MM.1S (cell line): ENCODE data around the gene CHST7.

Experiments
- DNase-seq: peaks from one replicate; pipeline ENCODE4 v3.0.0-alpha.2; 2015
- H2AFZ ChIP-seq: fragments of 300-600 bp; sonication (generic); 2 replicates; pipeline ENCODE4 v1.6.0; 2016; ENCODE audit warnings: antibody characterized with exemption, low read length
- H3F3A ChIP-seq: fragments of 300-600 bp; sonication (generic); 2 replicates; pipeline ENCODE4 v1.6.1; 2016; ENCODE audit warnings: mild to moderate bottlenecking, antibody characterized with exemption, low read length, moderate library complexity, mixed read lengths; ENCODE audit not compliant: insufficient read depth
- H3K27ac ChIP-seq: fragments of 300-600 bp; sonication (generic); 2 replicates; pipeline ENCODE4 v1.5.1; 2016; ENCODE audit warnings: mild to moderate bottlenecking, low read length
- H3K27me3 ChIP-seq: fragments of 300-600 bp; sonication (generic); replicated peaks from 2 replicates; pipeline ENCODE4 v1.6.0; 2016; ENCODE audit warnings: low read length; ENCODE audit not compliant: insufficient read depth
- H3K36me3 ChIP-seq: fragments of 300-600 bp; sonication (generic); replicated peaks from 2 replicates; pipeline ENCODE4 v1.6.1; 2016; ENCODE audit warnings: mild to moderate bottlenecking, low read length, mixed read lengths; ENCODE audit not compliant: insufficient read depth
- H3K4me1 ChIP-seq: fragments of 300-600 bp; sonication (generic); 2 replicates; pipeline ENCODE4 v1.6.1; 2016; ENCODE audit warnings: low read length, mixed read lengths
- H3K4me2 ChIP-seq: fragments of 300-600 bp; sonication (generic); 2 replicates; pipeline ENCODE4 v1.6.0; 2016; ENCODE audit warnings: low read depth, low read length
- H3K4me3 ChIP-seq: fragments of 300-600 bp; sonication (generic); 2 replicates; pipeline ENCODE4 v1.5.1; 2016; ENCODE audit warnings: low read length, mixed read lengths
- H3K79me2 ChIP-seq: fragments of 300-600 bp; sonication (generic); 2 replicates; pipeline ENCODE4 v1.6.1; 2016; ENCODE audit warnings: mixed run types, low read length, mixed read lengths
- H3K9ac ChIP-seq: fragments of 300-600 bp; sonication (generic); 2 replicates; pipeline ENCODE4 v1.6.1; 2016; ENCODE audit warnings: low read length, mixed read lengths
- H3K9me2 ChIP-seq: fragments of 300-600 bp; sonication (generic); replicated peaks from 2 replicates; pipeline ENCODE4 v1.6.1; 2016; ENCODE audit warnings: mild to moderate bottlenecking, low read length, mixed read lengths; ENCODE audit not compliant: insufficient read depth
- H3K9me3 ChIP-seq: fragments of 300-600 bp; sonication (generic); replicated peaks from 2 replicates; pipeline ENCODE4 v1.6.1; 2016; ENCODE audit warnings: mild to moderate bottlenecking, low read length, mixed read lengths; ENCODE audit not compliant: insufficient read depth
- H4K20me1 ChIP-seq: fragments of 300-600 bp; sonication (generic); 2 replicates; pipeline ENCODE4 v1.6.1; 2016; ENCODE audit warnings: mild to moderate bottlenecking, low read length, moderate library complexity, mixed read lengths; ENCODE audit not compliant: insufficient read depth
- CTCF ChIP-seq: fragments of 300-600 bp; sonication (generic); IDR thresholded peaks from 2 replicates; pipeline ENCODE4 v1.5.1; 2016; ENCODE audit warnings: antibody characterized with exemption, low read length, mixed read lengths
- EZH2 ChIP-seq: fragments of 300-600 bp; sonication (generic); optimal IDR thresholded peaks from 2 replicates; pipeline ENCODE3; 2017; ENCODE audit warnings: low read depth, mild to moderate bottlenecking, antibody characterized with exemption, low read length, mixed read lengths
- EZH2phosphoT487 ChIP-seq: fragments of 300-600 bp; sonication (generic); IDR thresholded peaks from 2 replicates; pipeline ENCODE4 v1.6.1; 2018; ENCODE audit warnings: antibody characterized with exemption, low read length

The CHST7 gene

GRCh38 chrX:46610070-46610658 lies 36.6 kb downstream of the CHST7 start:
- H3F3A ChIP-seq = no peaks in the 10 kb centered on the region
- no peak overlapping the region for H2AFZ ChIP-seq
- H3K9ac ChIP-seq = no peak overlapping the region
- no peaks in the 10 kb centered on the region for H3K79me2 ChIP-seq
- H3K27me3 ChIP-seq = no peaks in the 10 kb centered on the region
- H3K9me2 ChIP-seq = no peaks in the 10 kb centered on the region
- no peak overlapping the region for H3K27ac ChIP-seq
- no peaks in the 10 kb centered on the region for H3K4me1 ChIP-seq
- H3K4me2 ChIP-seq = no peak overlapping the region
- H3K4me3 ChIP-seq = no peak overlapping the region
- no peaks in the 10 kb centered on the region for H3K9me3 ChIP-seq
- H4K20me1 ChIP-seq = no peaks in the 10 kb centered on the region
- no peaks in the 10 kb centered on the region for H3K36me3 ChIP-seq
- no peak for TF ChIP-seq EZH2phosphoT487
- no peak for TF ChIP-seq CTCF
- TF ChIP-seq EZH2 = no peak
- DNase-seq = no peak

GRCh38 chrX:46611658-46612362 lies 38.2 kb downstream of the CHST7 start:
- Histone ChIP-seq H3K4me1 (no peaks in the 10 kb centered on the region), H3K9ac (no peak overlapping the region), H3K27ac (no peak overlapping the region), H3K27me3 (no peaks in the 10 kb centered on the region), H3K79me2 (no peaks in the 10 kb centered on the region), H3K9me3 (no peaks in the 10 kb centered on the region), H3F3A (no peaks in the 10 kb centered on the region), H2AFZ (no peak overlapping the region), H3K4me3 (no peak overlapping the region), H3K4me2 (no peak overlapping the region), H3K9me2 (no peaks in the 10 kb centered on the region), H4K20me1 (no peaks in the 10 kb centered on the region), H3K36me3 (no peaks in the 10 kb centered on the region)
- no peak for DNase-seq
- TF ChIP-seq CTCF (no peak), EZH2phosphoT487 (no peak), EZH2 (no peak)

GRCh38 chrX:46617906-46618305 lies 44.3 kb downstream of the CHST7 start:
- TF ChIP-seq EZH2phosphoT487 = no peak
- TF ChIP-seq CTCF = no peak
- TF ChIP-seq EZH2 = no peak
- H3K9me3 ChIP-seq = no peaks in the 10 kb centered on the region

More at GRCh38 chrX:46617906-46618305, 44.3 kb downstream of the CHST7 start:
- H3K79me2 ChIP-seq = no peaks in the 10 kb centered on the region
- no peaks in the 10 kb centered on the region for H3K27me3 ChIP-seq
- H3K4me2 ChIP-seq = no peak overlapping the region
- DNase-seq = no peak
- H3K27ac ChIP-seq = no peak overlapping the region
- H2AFZ ChIP-seq = no peak overlapping the region
- H3F3A ChIP-seq = no peaks in the 10 kb centered on the region
- H3K9ac ChIP-seq = no peak overlapping the region
- H3K9me2 ChIP-seq = no peaks in the 10 kb centered on the region
- no peaks in the 10 kb centered on the region for H3K4me1 ChIP-seq
- no peak overlapping the region for H3K4me3 ChIP-seq
- H4K20me1 ChIP-seq = no peaks in the 10 kb centered on the region
- H3K36me3 ChIP-seq = no peaks in the 10 kb centered on the region
